Colonic mucosa (tissue), 4 donors: ENCODE results near the gene EOLA1. TPM values are rescaled to one million over a fixed set of nuclear protein-coding genes. Genes with fewer than 3 reads are reported as not detected.
"Not testable (repeated sequence)": the region's sequence is repeated elsewhere in the genome, so short reads cannot be mapped to it uniquely, and the experiment has no call there.

Source experiments
- DNase-seq: peaks from one replicate; pipeline ENCODE4 v3.0.0-alpha.2; 2020
- H3K27ac ChIP-seq: fragments of 200-600 bp; one replicate; pipeline ENCODE4 v1.8.0; 2021
- H3K27me3 ChIP-seq: fragments of 200-600 bp; one replicate; pipeline ENCODE4 v1.8.0; 2021
- H3K36me3 ChIP-seq: fragments of 200-600 bp; one replicate; pipeline ENCODE4 v1.8.0; 2021
- H3K4me1 ChIP-seq: fragments of 200-600 bp; one replicate; pipeline ENCODE4 v1.8.0; 2021; ENCODE audit warnings: mild to moderate bottlenecking
- H3K4me3 ChIP-seq: fragments of 200-600 bp; one replicate; pipeline ENCODE4 v1.8.0; 2021
- H3K9ac ChIP-seq, 2 donors: one replicate each; pipeline ENCODE4 v1.7.0; 2013; ENCODE audit warnings: control low read depth in 2 of 2, low read depth in 2 of 2, low read length in 2 of 2
- H3K9me3 ChIP-seq: fragments of 200-600 bp; one replicate; pipeline ENCODE4 v1.8.0; 2021
- CTCF ChIP-seq: fragments of 200-600 bp; IDR thresholded peaks from one replicate; pipeline ENCODE4 v1.8.0; 2022; ENCODE audit warnings: antibody characterized with exemption, mild to moderate bottlenecking
- intact Hi-C: fragments of 100-400 bp; cut with DNase I; formaldehyde crosslinking; loops from one replicate; pipeline ENCODE4 v1.14.1; 2022
- total RNA-seq, 2 donors: library from RNA; stranded (reverse); fragmentation: NEBNext Ultra II Directional in 1 of 2; extraction: Animal tissue kit (Norgen Biotek cat#: 25700) in 1 of 2; gene quantifications; one replicate each; pipeline ENCODE4 v1.2.1, GENCODE V29; 2021
- donor health status: healthy.
- donor health status: DM: no; HTN: no; CAD: no.
- donor health status: DM: no; HTN: no; CAD: no.

Gene EOLA1
- total RNA-seq, 2 donors from 2014 or later: 27.1 to 30.9 TPM

- no peak for TF ChIP-seq CTCF
- Histone ChIP-seq H3K27ac (no peak overlapping the region), H3K4me1 (no peaks in the 10 kb centered on the region), H3K36me3 (no peaks in the 10 kb centered on the region), H3K27me3 (no peaks in the 10 kb centered on the region), H3K9me3 (no peaks in the 10 kb centered on the region), H3K9ac (no peak overlapping the region), H3K4me3 (no peak overlapping the region)
- intact Hi-C loops: loop anchor here (10.0 kb wide), 1 partner anchor 118 kb away; the partner anchor contains the start of gene TMEM185A
- DNase-seq: no peak
These were observed 24.2 kb upstream of the EOLA1 start for GRCh38 chrX:149516604-149517003.

- Histone ChIP-seq H3K27ac (no peak overlapping the region), H3K4me3 (no peak overlapping the region), H3K27me3 (no peaks in the 10 kb centered on the region), H3K9ac (no peak overlapping the region), H3K36me3 (no peaks in the 10 kb centered on the region), H3K9me3 (no peaks in the 10 kb centered on the region), H3K4me1 (no peaks in the 10 kb centered on the region)
- no peak for TF ChIP-seq CTCF
- intact Hi-C loops: loop anchor here (10.0 kb wide), 1 partner anchor 117 kb away; the partner anchor contains the start of gene TMEM185A
- DNase-seq: no peak
These were observed 23.5 kb upstream of the EOLA1 start for GRCh38 chrX:149517308-149517707.

- Histone ChIP-seq H3K9ac (no peak overlapping the region), H3K36me3 (no peaks in the 10 kb centered on the region), H3K27ac (no peak overlapping the region), H3K27me3 (no peaks in the 10 kb centered on the region), H3K4me3 (no peak overlapping the region), H3K4me1 (no peaks in the 10 kb centered on the region), H3K9me3 (no peaks in the 10 kb centered on the region)
- DNase-seq: no peak
- intact Hi-C loops: loop anchor here (10.0 kb wide), 1 partner anchor 117 kb away; the partner anchor contains the start of gene TMEM185A
- TF ChIP-seq CTCF: no peak
These were observed 22.6 kb upstream of the EOLA1 start for GRCh38 chrX:149518236-149518635.

GRCh38 chrX:149520636-149521277 is 20.1 kb upstream of the EOLA1 start:
- not testable (repeated sequence) for DNase-seq

GRCh38 chrX:149521438-149521837 is 19.4 kb upstream of the EOLA1 start:
- Histone ChIP-seq H3K36me3 (no peaks in the 10 kb centered on the region), H3K4me1 (no peaks in the 10 kb centered on the region), H3K27ac (no peak overlapping the region), H3K4me3 (no peak overlapping the region), H3K27me3 (no peaks in the 10 kb centered on the region), H3K9ac (no peak overlapping the region), H3K9me3 (no peaks in the 10 kb centered on the region)
- intact Hi-C loops: no loop called here
- DNase-seq: no peak
- no peak for TF ChIP-seq CTCF

More at GRCh38 chrX:149520636-149521277, 20.1 kb upstream of the EOLA1 start:
- H3K27ac ChIP-seq, H3K36me3 ChIP-seq, H3K9me3 ChIP-seq, intact Hi-C loops, H3K4me1 ChIP-seq, H3K9ac ChIP-seq, H3K27me3 ChIP-seq, H3K4me3 ChIP-seq: not testable (repeated sequence)

GRCh38 chrX:149522916-149523315 is 17.9 kb upstream of the EOLA1 start:
- intact Hi-C loops: no loop called here
- no peaks in the 10 kb centered on the region for H3K36me3 ChIP-seq
- H3K4me3 ChIP-seq: no peak overlapping the region
- no peak for DNase-seq
- no peak overlapping the region for H3K9ac ChIP-seq
- H3K4me1 ChIP-seq: no peaks in the 10 kb centered on the region
- H3K9me3 ChIP-seq: no peaks in the 10 kb centered on the region
- H3K27ac ChIP-seq: no peak overlapping the region
- no peaks in the 10 kb centered on the region for H3K27me3 ChIP-seq
- no peak for TF ChIP-seq CTCF

- H3K4me3 ChIP-seq, H3K36me3 ChIP-seq, H3K9ac ChIP-seq, intact Hi-C loops, H3K9me3 ChIP-seq, H3K4me1 ChIP-seq, DNase-seq, H3K27me3 ChIP-seq, H3K27ac ChIP-seq: not testable (repeated sequence)
These were observed 15.4 kb upstream of the EOLA1 start for GRCh38 chrX:149525389-149525788.

GRCh38 chrX:149525903-149526302 is 14.9 kb upstream of the EOLA1 start:
- H3K9ac ChIP-seq, DNase-seq, H3K4me1 ChIP-seq, H3K27ac ChIP-seq, H3K36me3 ChIP-seq, H3K9me3 ChIP-seq, H3K4me3 ChIP-seq, H3K27me3 ChIP-seq, intact Hi-C loops: not testable (repeated sequence)
